ENCODE results near the gene C11orf68. TPM values are rescaled to one million over a fixed set of nuclear protein-coding genes. Genes with fewer than 3 reads are reported as not detected.

C11orf68 gene
- total and polyA plus RNA-seq, 2 of the 8 experiments (the other 6 are each of a cell fraction or from before 2014, with no cell fraction given), result 24.0 to 51.2 TPM

- TF ChIP-seq CBX5 (IDR thresholded peaks at IDR 0.05; ENCODE audit: low read depth, low read length) (no peak), KDM1A (IDR thresholded peaks at IDR 0.05; ENCODE audit: borderline replicate concordance, low read length) (peak; percentile 4; the same call in 1 of the 2 replicates), CREB1 (IDR thresholded peaks at IDR 0.05) (0 out of 2 replicates have a peak, but pooled peaks have one; percentile 4), CHD7 (IDR thresholded peaks at IDR 0.05; ENCODE audit: insufficient replicate concordance, low read length) (no peak), PHF8 (conservative IDR thresholded peaks at IDR 0.05; ENCODE audit: low read depth, low read length) (peak; percentile 52; the same call in 1 of the 2 replicates), MAFK (IDR thresholded peaks at IDR 0.05; ENCODE audit: low read depth, low read length) (no peak), BRCA1 (IDR thresholded peaks at IDR 0.05; ENCODE audit: low read depth, low read length) (no peak)
Observed at GRCh38 chr11:65919573-65920371, 910 bp upstream of the C11orf68 start (continued).
